ENCODE results near the gene ERO1B.
"Not testable (repeated sequence)": the region's sequence is repeated elsewhere in the genome, so short reads cannot be mapped to it uniquely, and the experiment has no call there.

Gene ERO1B

DNA sequence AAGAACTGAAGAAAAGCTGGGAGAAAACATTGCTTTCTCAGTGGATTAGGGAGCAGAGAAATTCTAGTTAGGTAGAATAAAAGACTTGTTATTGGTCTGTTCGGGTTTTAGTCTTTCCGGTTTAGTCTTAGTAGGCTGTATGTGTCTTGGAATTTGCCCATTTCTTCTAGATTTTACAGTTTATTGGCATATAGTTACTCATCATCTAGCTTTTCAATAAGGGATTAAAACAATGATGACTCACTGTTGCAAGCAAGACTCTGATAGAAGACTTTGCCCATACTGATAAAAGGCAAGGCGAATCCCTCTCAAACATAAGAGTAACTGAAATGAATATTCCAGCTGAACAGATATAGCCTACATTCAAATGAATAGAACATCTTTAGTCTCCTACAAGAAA lies 77.1 kb downstream of the ERO1B start:
- no peak overlapping the region for H3K27ac ChIP-seq

DNA sequence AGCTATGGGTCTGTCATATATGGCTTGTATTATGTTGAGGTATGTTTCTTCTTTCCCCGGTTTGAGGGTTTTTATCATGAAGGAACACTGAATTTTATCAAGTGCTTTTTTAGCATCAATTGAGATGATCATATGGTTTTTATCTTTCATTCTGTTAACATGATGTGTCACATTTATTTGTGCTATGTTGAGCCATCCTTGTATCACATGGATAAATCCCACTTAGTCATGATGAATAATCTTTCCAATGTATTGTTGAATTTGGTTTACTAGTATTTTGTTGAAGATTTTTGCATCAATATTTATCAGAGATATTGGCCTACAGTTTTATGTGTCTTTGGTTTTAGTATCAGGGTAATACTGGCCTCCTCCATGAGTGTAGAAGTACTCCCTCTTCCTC lies 77.7 kb downstream of the ERO1B start:
- Histone ChIP-seq H3K27ac (no peak overlapping the region), H3K4me3 (no peak overlapping the region)

More for the DNA sequence above, 77.1 kb downstream of the ERO1B start:
- no peak overlapping the region for H3K4me3 ChIP-seq

DNA sequence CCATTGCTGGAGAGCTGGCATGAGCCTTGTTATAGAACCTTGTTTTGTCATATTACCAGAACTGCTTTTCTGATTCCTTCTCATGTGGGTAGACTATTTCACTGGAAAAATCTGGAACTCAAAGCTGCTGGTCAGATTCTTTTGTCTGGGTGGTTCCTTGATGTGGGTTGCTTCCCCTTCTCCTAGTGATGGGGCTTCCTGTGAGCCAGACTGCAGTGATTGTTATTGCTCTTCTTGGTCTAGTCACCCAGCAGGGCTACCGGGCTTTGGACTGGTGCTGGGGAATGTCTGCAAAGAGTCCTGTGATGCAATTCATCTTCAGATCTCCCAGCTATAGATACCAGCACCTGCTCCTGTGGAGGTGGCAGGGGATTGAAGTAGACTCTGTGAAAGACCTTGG lies 80.0 kb downstream of the ERO1B start:
- Histone ChIP-seq H3K4me3 (no peak overlapping the region), H3K27ac (no peak overlapping the region)

DNA sequence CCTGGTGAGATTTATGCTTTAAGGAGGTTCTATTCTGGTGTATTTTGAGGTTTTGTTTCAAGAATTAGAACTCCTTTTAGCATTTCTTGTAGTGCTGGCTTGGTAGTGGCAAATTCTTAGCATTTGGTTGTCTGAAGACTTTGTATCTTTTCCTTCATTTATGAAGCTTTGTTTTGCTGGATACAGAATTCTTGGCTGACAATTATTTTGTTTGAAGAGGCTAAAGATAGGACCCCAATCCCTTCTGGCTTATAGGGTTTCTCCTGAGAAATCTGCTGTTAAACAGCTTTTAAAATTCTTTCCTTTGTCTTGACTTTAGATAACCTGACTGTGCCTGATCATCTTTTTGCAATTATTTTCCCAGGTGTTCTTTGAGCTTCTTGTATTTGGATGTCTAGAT lies 80.8 kb downstream of the ERO1B start:
- no peak overlapping the region for H3K4me3 ChIP-seq
- no peak overlapping the region for H3K27ac ChIP-seq

DNA sequence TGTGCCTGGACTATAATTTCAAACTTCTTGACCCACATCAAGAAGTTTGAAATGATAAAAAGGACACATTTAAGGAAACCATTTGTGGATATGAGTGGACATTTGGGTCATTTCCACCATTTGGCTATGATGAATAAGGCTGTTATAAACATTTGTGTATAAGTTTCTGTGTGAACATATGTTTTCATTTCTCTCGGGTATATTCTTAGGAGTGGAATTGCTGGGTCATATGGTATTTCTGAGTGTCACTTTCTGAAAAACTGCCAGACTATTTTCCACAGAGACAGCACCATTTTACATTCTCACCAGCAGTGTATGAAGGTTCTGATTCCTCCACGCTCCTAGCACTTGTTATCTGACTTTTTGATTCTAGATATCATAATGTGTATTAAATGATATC lies 88.6 kb downstream of the ERO1B start:
- Histone ChIP-seq H3K4me3 (no peak overlapping the region), H3K27ac (no peak overlapping the region)

DNA sequence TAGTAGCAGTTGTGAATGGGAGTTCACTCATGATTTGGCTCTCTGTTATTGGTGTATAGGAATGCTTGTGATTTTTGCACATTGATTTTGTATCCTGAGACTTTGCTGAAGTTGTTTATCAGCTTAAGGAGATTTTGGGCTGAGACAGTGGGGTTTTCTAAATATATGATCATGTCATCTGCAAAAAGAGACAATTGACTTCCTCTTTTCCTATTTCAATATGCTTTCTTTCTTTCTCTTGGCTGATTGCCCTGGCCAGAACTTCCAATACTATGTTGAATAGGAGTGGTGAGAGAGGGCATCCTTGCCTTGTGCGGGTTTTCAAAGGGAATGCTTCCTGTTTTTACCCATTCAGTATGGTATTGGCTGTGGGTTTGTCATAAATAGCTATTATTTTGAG lies 93.7 kb downstream of the ERO1B start:
- not testable (repeated sequence) for H3K4me3 ChIP-seq, H3K27ac ChIP-seq

DNA sequence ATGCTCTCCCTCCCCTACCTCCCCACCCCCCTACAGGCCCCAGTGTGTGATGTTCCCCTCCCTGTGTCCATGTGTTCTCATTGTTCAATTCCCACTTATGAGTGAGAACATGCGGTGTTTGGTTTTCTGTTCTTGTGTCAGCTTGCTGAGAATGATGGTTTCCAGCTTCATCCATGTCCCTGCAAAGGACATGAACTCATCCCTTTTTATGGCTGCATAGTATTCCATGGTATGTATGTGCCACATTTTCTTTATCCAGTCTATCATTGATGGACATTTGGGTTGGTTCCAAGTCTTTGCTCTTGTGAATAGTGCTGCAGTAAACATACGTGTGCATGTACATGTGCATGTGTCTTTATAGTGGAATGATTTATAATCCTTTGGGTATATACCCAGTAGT lies 95.3 kb downstream of the ERO1B start:
- not testable (repeated sequence) for H3K4me3 ChIP-seq, H3K27ac ChIP-seq

DNA sequence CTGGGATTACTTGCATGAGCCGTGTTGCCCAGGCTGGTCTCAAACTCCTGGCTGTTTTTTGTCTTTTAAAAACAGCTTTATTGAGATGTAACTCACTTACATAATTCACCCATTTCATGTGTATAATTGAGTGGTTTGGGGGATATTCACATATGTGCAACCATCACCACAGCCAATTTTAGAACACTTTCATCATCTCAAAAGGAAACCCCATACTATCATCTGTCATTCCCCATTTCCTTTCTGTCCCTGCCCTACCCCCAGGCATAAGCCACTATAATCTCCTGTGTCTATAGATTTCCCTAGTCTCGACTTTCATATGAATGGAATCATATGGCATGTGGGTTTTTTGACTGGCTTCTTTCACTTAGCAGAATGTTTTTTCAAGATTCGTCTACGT lies 96.1 kb downstream of the ERO1B start:
- H3K4me3 ChIP-seq, result no peak overlapping the region
- H3K27ac ChIP-seq, result no peak overlapping the region

DNA sequence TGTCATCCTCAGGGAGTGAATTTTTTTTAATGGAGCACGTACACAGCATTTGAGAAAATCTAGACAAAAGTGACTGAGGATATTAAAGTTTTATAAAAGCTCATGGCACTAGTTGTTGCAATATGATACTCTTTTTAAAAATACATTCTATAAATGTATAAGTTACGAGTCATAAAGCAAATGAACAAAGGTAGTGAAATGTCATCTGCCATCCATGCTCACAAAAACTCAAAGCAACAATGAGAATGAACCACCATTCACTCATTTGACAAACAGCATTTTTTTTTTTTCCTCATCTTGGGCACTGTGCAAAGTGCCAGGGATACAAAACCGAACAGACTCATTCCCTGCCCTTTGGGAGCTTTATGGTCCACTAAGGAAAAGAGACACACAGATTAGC lies 100.7 kb downstream of the ERO1B start:
- H3K27ac ChIP-seq, result no peak overlapping the region
- H3K4me3 ChIP-seq, result no peak overlapping the region

DNA sequence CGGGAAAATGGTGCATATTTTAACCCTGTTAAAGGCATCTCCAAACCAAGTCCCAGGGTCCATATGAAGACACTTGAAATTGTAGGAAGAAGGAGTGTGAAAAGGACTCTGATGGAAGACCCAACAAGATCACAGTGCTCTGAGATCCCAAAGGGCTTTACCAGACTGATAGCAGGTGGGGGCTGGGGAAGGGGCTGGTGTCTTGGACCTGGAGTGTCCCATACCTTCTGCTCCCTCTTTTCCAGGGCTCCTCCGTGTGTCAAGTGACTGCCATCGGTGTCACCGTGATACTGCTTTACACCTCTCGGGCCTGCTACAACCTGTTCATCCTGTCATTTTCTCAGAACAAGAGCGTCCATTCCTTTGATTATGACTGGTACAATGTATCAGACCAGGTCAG lies 102.1 kb downstream of the ERO1B start:
- no peak overlapping the region for H3K4me3 ChIP-seq

DNA sequence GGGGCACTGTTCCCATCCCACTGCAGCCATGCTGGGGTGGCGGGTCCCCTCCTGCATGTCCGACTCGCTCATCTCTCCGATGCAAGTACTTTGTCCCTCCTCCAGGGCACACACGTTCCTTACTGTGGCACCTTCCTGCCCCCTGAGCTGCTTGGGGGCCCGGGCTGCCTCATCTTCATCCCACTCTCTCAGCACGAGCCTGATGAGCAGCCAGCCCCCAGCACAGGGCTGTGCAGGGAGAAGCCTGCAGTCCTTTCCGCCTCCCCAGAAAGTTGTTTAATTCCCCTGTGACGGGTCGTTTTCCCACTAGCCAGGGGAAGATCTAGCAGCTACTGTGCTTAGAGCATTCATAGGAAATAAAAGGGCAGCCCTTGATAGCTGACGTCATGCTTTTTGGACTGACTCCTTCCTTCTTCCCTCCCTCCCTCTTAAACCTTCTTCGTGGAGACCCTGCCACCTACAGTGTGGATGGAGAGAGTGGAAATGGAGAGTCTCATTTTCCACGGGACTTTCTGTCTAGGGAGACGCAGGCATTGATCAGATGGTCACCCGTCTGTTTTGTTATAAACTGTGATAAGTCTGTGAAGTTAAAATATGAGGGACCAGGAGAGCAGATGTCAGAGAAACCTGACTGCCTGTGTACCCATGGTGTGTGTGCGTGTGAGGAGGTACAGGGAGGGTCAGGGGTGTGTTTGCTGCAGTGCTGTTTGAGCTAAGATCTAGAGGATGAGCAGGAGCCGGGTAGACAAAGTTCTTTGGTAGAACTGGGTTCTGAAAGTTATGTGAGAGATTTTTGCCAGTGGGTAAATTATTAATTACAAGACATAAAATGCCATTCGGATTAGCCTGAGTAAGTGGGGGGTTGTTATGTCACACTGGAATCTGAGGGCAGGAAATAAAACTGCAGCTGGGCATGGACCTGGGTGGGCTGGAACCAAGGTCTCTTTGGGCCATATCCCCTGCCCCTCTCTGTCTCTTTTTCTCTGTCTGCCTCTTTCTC lies 105.1 kb downstream of the ERO1B start:
- Histone ChIP-seq H3K27ac (no peak overlapping the region), H3K4me3 (no peak overlapping the region)

More for the DNA sequence above, 102.1 kb downstream of the ERO1B start:
- H3K27ac ChIP-seq, result no peak overlapping the region

DNA sequence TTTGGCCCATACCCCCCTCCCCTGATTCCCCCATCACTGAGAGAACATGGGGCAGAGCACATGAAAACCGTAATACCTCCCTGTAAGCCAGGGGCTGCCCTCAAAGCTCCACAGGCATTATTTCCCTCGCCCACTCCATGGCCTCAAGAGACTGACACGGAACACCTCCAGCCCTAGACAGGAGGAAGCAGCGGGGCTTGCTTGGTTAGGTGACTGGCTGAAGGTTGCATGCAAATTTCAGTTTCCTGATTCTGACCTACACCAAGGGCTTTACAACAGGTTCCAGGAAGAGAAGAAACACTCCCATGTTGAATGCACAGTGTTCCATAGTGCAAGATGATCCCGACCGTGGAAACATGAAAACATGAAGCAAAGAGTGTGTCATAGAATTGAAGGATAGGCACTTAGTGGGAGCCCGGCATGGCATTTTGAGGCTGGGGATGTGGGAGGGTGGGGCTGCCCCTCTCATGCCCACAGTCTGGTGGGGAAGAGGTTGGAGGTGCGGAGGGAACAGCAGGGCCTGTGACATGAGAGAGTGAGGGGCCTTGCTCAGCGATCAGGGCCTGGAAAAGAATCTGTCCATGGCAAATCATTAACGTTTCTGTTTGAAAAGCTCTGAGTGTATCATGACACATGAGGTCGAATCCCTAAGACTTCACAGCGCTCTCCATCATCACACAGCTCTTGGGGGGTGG lies 106.0 kb downstream of the ERO1B start:
- Histone ChIP-seq H3K4me3 (no peak overlapping the region), H3K27ac (no peak overlapping the region)

DNA sequence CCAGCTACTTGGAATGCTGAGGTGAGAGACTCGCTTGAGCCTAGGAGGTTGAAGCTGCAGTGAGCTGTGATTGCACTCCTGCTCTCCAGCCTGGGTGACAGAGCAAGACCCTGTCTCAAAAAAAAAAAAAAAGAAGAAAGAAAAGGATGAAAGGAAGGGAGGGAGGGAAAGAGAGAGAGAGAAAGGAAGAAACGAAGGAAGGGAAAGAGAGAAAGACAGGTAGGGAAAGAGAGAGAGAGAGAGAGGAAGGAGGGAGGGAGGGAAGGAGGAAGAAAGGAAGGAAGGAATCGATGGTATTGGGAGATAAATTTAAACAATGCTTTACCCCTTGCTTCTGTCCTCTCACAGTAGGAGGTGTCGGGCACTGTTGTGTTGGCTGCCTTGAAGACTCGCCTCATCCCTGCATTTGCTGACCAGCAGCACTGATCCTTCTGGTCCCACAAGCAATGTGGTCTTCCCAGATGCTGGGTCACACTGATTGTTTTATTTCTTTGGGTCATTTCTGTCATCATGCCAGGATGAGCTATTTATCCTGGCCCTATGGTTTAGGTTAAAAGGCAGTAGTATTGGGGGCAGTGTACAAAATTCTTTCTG lies 108.5 kb downstream of the ERO1B start:
- Histone ChIP-seq H3K4me3 (no peak overlapping the region), H3K27ac (no peak overlapping the region)

DNA sequence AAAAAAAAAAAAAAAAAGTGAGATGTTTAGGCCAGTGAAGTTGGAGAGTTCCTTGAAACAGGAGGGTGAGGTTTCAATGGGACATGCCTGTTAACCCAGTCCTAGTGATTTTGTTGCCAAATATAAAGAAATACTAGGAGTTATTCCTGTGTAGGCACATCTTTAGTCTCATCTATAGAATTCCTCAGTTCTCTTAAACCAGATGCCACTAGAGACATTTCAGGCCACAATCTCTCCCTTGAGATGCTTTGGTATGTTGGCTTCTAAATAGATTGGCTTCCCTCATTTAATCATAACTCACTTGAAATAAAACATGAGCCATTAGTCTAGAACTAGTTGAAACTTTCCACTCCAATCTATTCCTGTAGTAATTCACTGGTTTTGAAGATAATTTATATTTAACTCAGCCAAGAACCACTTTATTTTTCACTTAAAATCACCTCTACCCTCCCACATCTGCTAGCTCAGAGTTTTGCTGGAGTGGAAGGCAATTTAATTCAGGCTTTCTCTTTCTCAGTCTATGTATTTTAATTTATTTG lies 109.6 kb downstream of the ERO1B start:
- Histone ChIP-seq H3K4me3 (no peak overlapping the region), H3K27ac (no peak overlapping the region)

DNA sequence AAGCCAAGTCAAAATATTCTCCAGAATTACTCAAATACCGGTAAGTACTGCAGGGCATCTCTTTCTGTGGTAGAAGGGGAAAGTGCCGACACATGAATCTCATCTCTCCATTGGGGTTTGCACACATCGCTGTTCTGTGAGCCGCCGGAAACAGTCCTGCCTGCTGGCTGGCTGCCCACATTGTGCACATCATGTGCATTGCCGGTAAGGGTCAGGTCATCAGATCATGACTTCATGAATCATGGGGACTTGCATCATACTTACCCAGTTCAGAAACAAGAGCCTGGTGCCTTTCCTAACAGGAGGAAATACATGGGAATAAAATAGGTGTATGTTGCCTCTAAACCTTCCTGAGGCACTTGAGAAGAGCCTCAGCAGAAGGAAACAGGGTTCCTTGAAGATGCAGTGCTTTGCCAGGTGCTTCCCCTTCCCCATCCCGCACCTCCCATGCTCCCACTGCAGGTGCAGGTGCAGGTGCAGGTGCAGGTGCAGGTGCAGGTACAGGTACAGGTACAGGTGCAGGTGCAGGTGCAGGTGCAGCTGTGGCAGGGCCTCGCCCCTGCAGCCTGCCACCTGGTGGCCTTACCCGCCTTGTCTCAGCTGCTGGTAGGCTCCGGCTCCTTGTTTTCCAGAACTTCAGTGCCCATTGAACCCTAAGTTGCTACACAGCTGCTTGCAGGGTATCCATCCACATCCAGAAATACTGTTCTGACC lies 112.9 kb downstream of the ERO1B start:
- Histone ChIP-seq H3K27ac (no peak overlapping the region), H3K4me3 (no peak overlapping the region)

DNA sequence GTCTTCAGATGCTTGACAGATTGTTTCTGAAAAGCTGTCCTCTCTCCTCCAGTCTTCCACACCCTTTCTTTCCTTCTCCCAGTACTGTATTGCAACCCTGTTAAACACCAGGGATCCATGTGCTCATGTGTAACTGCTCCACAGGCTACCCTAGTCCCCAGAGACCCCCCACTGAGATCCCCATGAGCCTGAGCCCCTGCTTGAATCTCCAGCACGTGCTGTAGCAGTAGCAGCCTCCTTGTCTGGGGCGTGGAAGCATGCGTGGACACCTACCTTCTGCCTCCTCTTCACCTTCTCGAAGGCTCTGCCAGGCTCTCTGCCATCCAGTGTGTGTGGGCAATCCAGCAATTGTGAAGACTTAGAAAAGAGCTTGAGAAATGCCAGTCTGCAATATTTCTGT lies 114.2 kb downstream of the ERO1B start:
- no peak overlapping the region for H3K4me3 ChIP-seq
- H3K27ac ChIP-seq, result no peak overlapping the region

DNA sequence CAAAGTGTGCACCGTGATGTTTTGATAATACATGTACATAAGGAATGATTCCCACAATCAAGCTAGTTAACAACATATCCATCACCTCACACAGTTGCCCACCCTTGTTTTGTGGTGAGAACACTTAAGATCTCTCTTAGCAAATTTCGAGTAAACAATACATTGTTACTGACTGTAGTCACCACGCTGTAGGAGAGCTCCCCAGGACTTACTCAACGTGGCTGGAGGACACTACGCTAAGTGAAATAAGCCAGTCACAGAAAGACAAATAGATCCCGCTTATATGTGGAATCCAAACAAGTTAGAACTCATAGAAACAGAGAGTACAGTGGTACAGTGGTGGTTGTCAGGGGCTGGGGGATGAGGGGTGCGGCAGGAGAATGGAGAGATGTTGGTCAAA lies 114.6 kb downstream of the ERO1B start:
- H3K4me3 ChIP-seq, result no peak overlapping the region
- H3K27ac ChIP-seq, result no peak overlapping the region

DNA sequence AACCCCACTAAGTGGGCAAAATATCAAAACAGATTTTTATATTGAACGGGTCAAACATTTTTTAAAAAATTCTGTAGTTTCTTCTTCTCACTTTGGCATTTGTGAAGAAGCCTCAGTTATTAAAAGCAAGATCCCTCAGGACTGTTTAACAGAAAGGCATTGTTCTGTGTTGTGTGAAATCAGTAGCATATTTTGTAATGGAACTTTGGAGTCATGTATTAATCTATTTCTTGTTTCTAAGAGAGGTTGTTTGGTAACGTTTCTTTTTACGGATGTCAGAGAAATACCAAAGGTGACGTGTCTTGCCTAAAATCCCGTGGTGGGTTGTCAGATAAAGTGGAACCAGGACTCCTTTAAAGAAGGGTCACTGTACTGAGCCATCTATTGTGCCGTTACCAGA lies 115.7 kb downstream of the ERO1B start:
- Histone ChIP-seq H3K4me3 (no peak overlapping the region), H3K27ac (no peak overlapping the region)
